Measurements from ENCODE around the gene SERPINB1.

- no peak for TF ChIP-seq POLR2A (IDR thresholded peaks at IDR 0.05; ENCODE audit: low read depth, low read length)
- TF ChIP-seq POLR2AphosphoS5 (IDR thresholded peaks at IDR 0.05; ENCODE audit: low read depth, low read length): no peak
- no peak for TF ChIP-seq TAF1 (IDR thresholded peaks at IDR 0.05; ENCODE audit: borderline replicate concordance, low read depth, low read length)
Measured at GRCh38 chr6:2850538-2851113, 9.0 kb upstream of the SERPINB1 start.
